Activated CD8-positive, alpha-beta T cell treated with anti-CD3 and anti-CD28 coated beads for 36 hours (primary cell): Measurements from ENCODE around the gene ATAD3B. TPM values are rescaled to one million over a fixed set of nuclear protein-coding genes. Genes with fewer than 3 reads are reported as not detected.
"Not testable (repeated sequence)": the region's sequence is repeated elsewhere in the genome, so short reads cannot be mapped to it uniquely, and the experiment has no call there.

Experiments used
- ATAC-seq: fragments of 200-7000 bp; cut with Tn5 transposase; one replicate; pipeline ENCODE4 v1.10.0; 2021; ENCODE audit warnings: mild to moderate bottlenecking, moderate library complexity
- CTCF ChIA-PET: fragments of 350-600 bp; sonication (Branson Sonifier 250); formaldehyde crosslinking; loops from one replicate; lab custom pipeline; 2021; ENCODE audit warnings: antibody characterized with exemption; lab: Charles Lee
- POLR2A ChIA-PET: fragments of 350-600 bp; sonication (Branson Sonifier 250); formaldehyde crosslinking; loops from one replicate; lab custom pipeline; 2021; ENCODE audit warnings: antibody characterized with exemption; lab: Charles Lee
- DNase-seq: peaks from one replicate; pipeline ENCODE4 v3.0.0-alpha.2; 2020
- H3K27ac Mint-ChIP-seq: one replicate; pipeline ENCODE4 v1.8.0; 2021; ENCODE audit warnings: mild to moderate bottlenecking, mixed read lengths
- H3K27me3 Mint-ChIP-seq: one replicate; pipeline ENCODE4 v1.8.0; 2021; ENCODE audit warnings: mixed read lengths
- H3K36me3 Mint-ChIP-seq: one replicate; pipeline ENCODE4 v1.8.0; 2021; ENCODE audit warnings: low read depth, mixed read lengths
- H3K4me1 Mint-ChIP-seq: one replicate; pipeline ENCODE4 v1.8.0; 2021; ENCODE audit warnings: low read depth, mixed read lengths
- H3K4me3 Mint-ChIP-seq: one replicate; pipeline ENCODE4 v1.8.0; 2021; ENCODE audit warnings: mild to moderate bottlenecking, moderate library complexity, mixed read lengths
- H3K9me3 Mint-ChIP-seq: one replicate; pipeline ENCODE4 v1.8.0; 2021; ENCODE audit warnings: mixed read lengths
- intact Hi-C: fragments of 100-400 bp; cut with micrococcal nuclease; formaldehyde crosslinking; loops from one replicate; pipeline ENCODE4 v1.10.0; 2022
- total RNA-seq, 2 experiments: library from RNA; stranded (reverse); gene quantifications; one replicate each; pipeline ENCODE4 v1.2.3, GENCODE V29; 2021
- TF ChIP-seq, protein P1 (sequence below): fragments of 200-600 bp; IDR thresholded peaks from one replicate; pipeline ENCODE4 v1.8.0; 2022; ENCODE audit warnings: antibody characterized with exemption, mild to moderate bottlenecking

ATAD3B gene
- total RNA-seq, 2 experiments from 2014 or later, result 42.5 to 48.1 TPM

DNA sequence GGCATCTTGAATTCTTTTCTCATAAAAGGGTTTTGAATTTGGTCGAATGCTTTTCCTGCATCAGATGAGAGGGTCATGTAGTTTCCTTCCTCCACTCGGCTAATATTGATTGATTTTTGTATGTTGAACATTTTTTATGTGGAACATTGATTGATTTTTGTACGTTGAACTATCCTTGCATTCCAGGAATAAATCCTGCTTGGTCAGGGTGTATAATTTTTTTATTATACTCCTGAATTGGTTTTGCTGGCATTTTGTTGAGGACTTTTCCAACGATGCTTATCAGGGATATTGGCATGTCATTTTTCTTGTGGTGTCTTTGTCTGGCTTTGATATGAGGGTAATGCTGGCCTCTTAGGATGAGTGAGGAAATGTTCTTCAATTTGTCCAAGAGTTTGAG is 60.4 kb downstream of the ATAD3B start:
- Mint-ChIP-seq H3K36me3 (peaks cover 27% of the 10 kb centered on the region), H3K27ac (no peak overlapping the region), H3K4me3 (no peak overlapping the region), H3K27me3 (no peaks in the 10 kb centered on the region), H3K4me1 (no peaks in the 10 kb centered on the region), H3K9me3 (peaks cover 5% of the 10 kb centered on the region)
- ATAC-seq (no peak), DNase-seq (no peak)
- intact Hi-C loops, result no loop called here
- POLR2A ChIA-PET, result interaction anchor here (0.6 kb wide), 1 partner anchor 141 kb away, joined by 4 read pairs; no protein-coding TSS in a partner anchor
- TF ChIP-seq, protein P1, sequence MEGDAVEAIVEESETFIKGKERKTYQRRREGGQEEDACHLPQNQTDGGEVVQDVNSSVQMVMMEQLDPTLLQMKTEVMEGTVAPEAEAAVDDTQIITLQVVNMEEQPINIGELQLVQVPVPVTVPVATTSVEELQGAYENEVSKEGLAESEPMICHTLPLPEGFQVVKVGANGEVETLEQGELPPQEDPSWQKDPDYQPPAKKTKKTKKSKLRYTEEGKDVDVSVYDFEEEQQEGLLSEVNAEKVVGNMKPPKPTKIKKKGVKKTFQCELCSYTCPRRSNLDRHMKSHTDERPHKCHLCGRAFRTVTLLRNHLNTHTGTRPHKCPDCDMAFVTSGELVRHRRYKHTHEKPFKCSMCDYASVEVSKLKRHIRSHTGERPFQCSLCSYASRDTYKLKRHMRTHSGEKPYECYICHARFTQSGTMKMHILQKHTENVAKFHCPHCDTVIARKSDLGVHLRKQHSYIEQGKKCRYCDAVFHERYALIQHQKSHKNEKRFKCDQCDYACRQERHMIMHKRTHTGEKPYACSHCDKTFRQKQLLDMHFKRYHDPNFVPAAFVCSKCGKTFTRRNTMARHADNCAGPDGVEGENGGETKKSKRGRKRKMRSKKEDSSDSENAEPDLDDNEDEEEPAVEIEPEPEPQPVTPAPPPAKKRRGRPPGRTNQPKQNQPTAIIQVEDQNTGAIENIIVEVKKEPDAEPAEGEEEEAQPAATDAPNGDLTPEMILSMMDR, result no peak
- CTCF ChIA-PET, result no interaction called here

DNA sequence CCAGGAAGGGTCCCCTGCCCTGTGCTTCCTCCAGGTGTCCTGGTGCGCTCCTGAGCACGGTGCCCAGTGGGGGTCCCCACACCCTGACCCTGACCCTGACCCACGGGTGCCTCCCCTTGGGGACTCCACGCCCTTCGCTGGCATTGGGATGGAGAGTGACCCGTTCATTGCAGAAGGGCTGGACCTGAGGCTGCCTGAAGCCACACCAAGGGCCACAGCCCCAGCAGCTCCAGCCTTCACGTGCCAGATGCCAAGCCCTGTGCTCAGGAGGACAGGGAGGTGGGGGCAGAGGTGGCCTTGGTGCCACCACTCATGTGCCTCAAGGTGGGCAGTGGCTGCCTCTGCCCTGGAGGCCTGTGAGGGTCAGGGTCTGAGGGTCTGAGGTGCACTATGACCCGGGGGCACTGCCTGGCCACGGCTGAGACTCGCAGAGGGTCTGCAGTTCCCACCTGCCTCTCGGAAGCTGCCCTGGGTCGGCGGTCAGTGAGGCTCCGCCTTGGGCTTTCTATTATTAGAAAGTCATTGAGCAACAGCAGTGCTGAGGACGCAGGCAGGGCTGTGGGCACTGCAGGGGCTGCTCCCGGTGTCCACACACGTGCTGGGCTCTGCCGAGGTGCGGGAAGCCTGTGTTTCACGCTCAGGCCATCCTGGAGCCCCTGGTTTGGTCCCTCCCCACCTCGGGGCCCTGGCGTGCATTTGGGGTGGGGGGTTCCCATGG is 61.8 kb downstream of the ATAD3B start:
- H3K27ac Mint-ChIP-seq, DNase-seq, POLR2A ChIA-PET, H3K4me3 Mint-ChIP-seq, H3K9me3 Mint-ChIP-seq, H3K4me1 Mint-ChIP-seq, H3K27me3 Mint-ChIP-seq, ATAC-seq, intact Hi-C loops, CTCF ChIA-PET: not testable (repeated sequence)
- peaks cover 25% of the 10 kb centered on the region for H3K36me3 Mint-ChIP-seq

DNA sequence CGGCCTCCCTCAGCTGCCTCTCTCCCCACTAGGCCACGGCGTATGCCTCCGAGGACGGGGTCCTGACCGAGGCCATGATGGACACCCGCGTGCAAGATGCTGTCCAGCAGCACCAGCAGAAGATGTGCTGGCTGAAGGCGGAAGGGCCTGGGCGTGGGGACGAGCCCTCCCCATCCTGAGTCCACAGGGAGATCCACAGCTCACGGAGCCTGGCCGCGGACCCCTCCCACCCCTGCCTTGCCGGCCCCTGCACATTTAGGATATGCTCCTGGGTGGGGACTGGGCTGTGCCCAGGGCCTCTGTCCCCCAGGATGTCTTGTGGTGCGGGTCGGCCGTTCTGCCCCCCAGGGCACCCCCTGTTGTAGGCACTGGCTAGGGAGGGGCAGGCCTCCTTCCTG is 62.3 kb downstream of the ATAD3B start:
- POLR2A ChIA-PET, H3K9me3 Mint-ChIP-seq, H3K27me3 Mint-ChIP-seq, H3K4me1 Mint-ChIP-seq, intact Hi-C loops, H3K4me3 Mint-ChIP-seq, DNase-seq, H3K27ac Mint-ChIP-seq, CTCF ChIA-PET, ATAC-seq: not testable (repeated sequence)
- H3K36me3 Mint-ChIP-seq, result peaks cover 25% of the 10 kb centered on the region

DNA sequence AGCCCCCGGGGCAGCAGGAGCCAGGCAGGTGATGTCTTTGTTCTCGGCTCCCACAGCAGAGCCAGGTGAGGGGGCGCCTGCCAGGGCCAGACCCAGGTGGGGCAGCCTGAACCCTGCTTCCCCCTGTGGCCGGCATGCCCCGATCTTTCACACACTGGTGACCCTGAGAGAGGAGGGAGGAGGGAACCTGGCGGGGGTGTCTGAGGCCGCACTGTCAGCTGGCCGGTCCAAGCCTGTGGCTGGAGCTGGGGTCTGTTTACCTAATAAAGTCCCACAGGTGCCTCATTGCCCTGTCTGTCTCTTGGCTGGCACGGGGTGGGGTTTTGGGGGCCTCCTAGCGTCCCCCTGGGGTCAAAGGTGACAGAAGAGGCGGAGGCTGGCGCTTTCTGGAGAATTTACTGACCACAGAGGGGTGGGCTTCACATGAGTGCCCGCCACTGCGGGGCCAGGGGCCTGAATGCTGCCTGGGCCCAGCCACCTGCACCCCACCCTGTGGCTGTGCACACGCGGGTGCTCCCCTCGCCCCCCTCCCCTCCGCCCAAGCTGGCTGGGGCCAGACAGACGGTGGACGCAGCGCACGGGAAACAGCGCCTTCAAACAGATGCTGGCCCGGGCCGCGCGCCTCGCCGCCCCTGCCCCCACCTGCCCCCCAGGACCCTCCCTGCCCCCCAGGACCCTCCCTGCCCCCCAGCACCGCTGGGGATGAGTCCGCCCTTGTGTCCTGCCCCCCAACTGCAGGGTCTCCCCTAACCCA is 63.0 kb downstream of the ATAD3B start:
- TF ChIP-seq, protein P1, result no peak
- Mint-ChIP-seq H3K4me1 (no peaks in the 10 kb centered on the region), H3K27me3 (no peaks in the 10 kb centered on the region), H3K27ac (no peak overlapping the region), H3K4me3 (no peak overlapping the region), H3K36me3 (peaks cover 19% of the 10 kb centered on the region), H3K9me3 (peaks cover 5% of the 10 kb centered on the region)
- DNase-seq (no peak), ATAC-seq (no peak)
- ChIA-PET POLR2A (no interaction called here), CTCF (no interaction called here)
- intact Hi-C loops, result no loop called here

DNA sequence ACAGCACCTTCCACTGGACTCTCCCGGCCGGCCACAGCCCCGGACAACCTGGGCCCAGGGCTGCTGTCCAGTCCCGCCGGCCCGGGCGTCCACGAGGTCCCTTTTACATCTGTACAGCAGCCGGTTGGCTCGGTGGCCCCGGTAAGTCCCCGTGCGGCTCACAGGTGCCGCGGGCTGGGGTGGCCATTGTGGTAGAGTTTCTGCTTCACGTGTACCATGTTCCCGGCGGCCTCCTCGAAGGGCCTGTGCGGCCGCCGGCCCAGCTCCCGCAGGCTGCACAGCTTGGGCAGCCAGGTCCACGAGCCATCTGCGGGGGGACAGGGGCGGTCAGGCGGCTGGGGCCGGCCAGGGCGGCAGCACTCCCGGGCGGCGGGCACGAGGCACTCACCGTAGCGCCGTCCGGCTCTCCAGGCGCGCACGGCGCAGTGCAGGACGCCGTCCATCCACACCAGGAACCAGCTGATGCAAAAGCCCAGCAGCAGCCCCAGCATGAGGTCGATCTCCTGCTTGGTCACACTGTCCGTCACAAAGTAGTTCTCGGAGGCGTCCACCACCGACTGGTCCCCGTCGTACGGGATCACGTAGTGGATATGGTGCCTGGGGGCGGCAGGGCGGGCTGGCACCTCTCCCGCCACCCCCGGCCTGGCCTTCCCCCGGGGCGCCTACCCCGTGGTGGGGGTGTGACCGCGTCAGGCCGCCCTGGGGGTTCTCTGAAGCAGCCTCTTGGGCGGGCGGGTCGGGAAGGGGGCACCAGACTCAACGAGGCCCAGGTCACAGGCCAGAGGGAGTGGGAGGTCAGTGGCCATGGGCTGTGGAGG is 63.8 kb downstream of the ATAD3B start:
- Mint-ChIP-seq H3K4me3 (no peak overlapping the region), H3K27me3 (no peaks in the 10 kb centered on the region), H3K4me1 (no peaks in the 10 kb centered on the region), H3K27ac (no peak overlapping the region), H3K36me3 (peaks cover 11% of the 10 kb centered on the region), H3K9me3 (peaks cover 5% of the 10 kb centered on the region)
- POLR2A ChIA-PET, result no interaction called here
- TF ChIP-seq, protein P1, result no peak
- ATAC-seq, result no peak
- intact Hi-C loops, result no loop called here
- no peak for DNase-seq
- CTCF ChIA-PET, result no interaction called here
